ENCODE measurements around the gene MYBPC2. TPM values are rescaled to one million over a fixed set of nuclear protein-coding genes. Genes with fewer than 3 reads are reported as not detected.
A peak's percentile ranks its signal among the peaks of the same experiment; 100 is the strongest.

The MYBPC2 gene
- total and polyA plus RNA-seq, 12 donors, result 0.01 to 0.35 (median 0.13) TPM; not detected in 9

DNA sequence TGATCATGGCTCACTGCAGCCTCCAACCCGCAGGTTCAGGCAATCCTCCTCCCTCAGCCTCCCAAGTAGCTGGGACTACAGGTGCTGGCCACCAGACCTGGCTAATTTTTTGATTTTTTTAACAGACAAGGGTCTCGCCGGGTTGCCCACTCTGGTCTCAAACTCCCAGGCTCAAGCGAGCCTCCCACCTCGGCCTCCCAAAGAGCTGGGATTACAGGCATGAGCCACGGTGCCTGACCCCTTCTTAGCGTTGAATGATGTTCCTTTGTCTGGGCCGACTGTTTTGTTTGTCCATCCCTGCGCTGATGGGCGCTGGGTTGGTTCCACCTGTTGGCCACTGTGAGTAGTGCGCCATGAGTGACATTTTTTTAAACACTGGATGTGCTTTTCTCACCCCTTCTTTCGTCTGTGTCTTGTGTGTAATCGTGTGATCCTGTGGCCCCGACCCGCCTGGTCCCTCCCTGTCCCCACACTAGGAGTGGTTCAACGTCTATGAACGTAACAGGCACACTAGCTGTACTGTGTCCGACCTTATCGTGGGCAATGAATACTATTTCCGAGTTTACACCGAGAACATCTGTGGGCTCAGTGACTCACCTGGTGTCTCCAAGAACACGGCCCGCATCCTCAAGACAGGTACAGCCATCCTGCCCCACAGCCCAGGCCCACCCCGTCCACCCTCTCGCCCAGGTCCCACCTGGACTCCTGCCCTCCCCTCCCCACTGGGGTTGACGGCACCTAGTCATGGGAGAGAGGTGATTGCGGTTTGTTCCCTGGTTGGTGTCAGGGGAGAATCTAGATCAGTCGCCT, 28.6 kb downstream of the MYBPC2 start:
- intact Hi-C loops (cut with DNase I), result loop anchor here (1.0 to 5.0 kb wide), 4 partner anchors 92 to 104 kb away; partner anchors contain the start of gene NAPSA (in 5 of the 10)
- WGBS, 2 donors, result 31 to 33% methylated on average over 28 of the region's 28 CpGs
- Histone ChIP-seq H3K9me3 (no peaks in the 10 kb centered on the region), H3K27me3 (peaks cover 0 to 72% (median 50%) of the 10 kb centered on the region in 7 donors), H3K4me3 (no peak overlapping the region), H3K4me1 (no peaks in the 10 kb centered on the region), H3K27ac (no peak overlapping the region), H3K36me3 (no peaks in the 10 kb centered on the region)
- ATAC-seq, result peak; percentile 56 to 82 (median 76)
- TF ChIP-seq CTCF (IDR thresholded peaks at IDR 0.05), result peak; percentile 70 to 84 (median 82)
- peak; percentile 39 to 44 for DNase-seq

- Histone ChIP-seq H3K9me3 (no peaks in the 10 kb centered on the region), H3K36me3 (no peaks in the 10 kb centered on the region), H3K27ac (no peak overlapping the region), H3K27me3 (peaks cover 0 to 55% (median 33%) of the 10 kb centered on the region in 7 donors), H3K4me1 (no peaks in the 10 kb centered on the region), H3K4me3 (no peak overlapping the region)
- ATAC-seq (no peak), DNase-seq (no peak)
- 78% methylated on average over 7 of the region's 7 CpGs for WGBS, 2 donors
- no peak for TF ChIP-seq CTCF (IDR thresholded peaks at IDR 0.05)
- intact Hi-C loops (cut with DNase I), result loop anchor here in 6 of 10 donors (5.0 kb wide), 2 partner anchors 96 to 106 kb away; partner anchors contain the start of gene NAPSA (in 5 of the 6)
These were observed 30.3 kb downstream of the MYBPC2 start for GRCh38 chr19:50462970-50463369.

GRCh38 chr19:50464348-50464747, 31.7 kb downstream of the MYBPC2 start:
- Histone ChIP-seq H3K4me3 (no peak overlapping the region), H3K4me1 (no peaks in the 10 kb centered on the region), H3K27ac (no peak overlapping the region), H3K36me3 (no peaks in the 10 kb centered on the region), H3K27me3 (peaks cover 0 to 43% (median 21%) of the 10 kb centered on the region in 7 donors), H3K9me3 (no peaks in the 10 kb centered on the region)
- no peak for TF ChIP-seq CTCF (IDR thresholded peaks at IDR 0.05)
- WGBS, 2 donors, result 70 to 75% methylated on average over 19 of the region's 19 CpGs
- ATAC-seq, result peak in 1 of 8 donors; percentile 26
- DNase-seq, result no peak
- intact Hi-C loops (cut with DNase I), result loop anchor here in 6 of 10 donors (5.0 kb wide), 2 partner anchors 97 to 107 kb away; partner anchors contain the start of gene NAPSA (in 5 of the 6)

- no peaks in the 10 kb centered on the region for H3K9me3 ChIP-seq
- WGBS, 2 donors, result 75 to 83% methylated on average over 13 of the region's 13 CpGs
- no peak overlapping the region for H3K4me3 ChIP-seq
- peaks cover 0 to 40% (median 16%) of the 10 kb centered on the region in 7 donors for H3K27me3 ChIP-seq
- TF ChIP-seq CTCF (IDR thresholded peaks at IDR 0.05), result no peak
- intact Hi-C loops (cut with DNase I), result loop anchor here in 6 of 10 donors (5.0 kb wide), 2 partner anchors 98 to 108 kb away; partner anchors contain the start of gene NAPSA (in 5 of the 6)
- H3K4me1 ChIP-seq, result no peaks in the 10 kb centered on the region
- peak in 1 of 8 donors; percentile 26 for ATAC-seq
- H3K27ac ChIP-seq, result no peak overlapping the region
- no peaks in the 10 kb centered on the region for H3K36me3 ChIP-seq
- DNase-seq, result no peak
These were observed 32.3 kb downstream of the MYBPC2 start for GRCh38 chr19:50465000-50465399.
